Adrenal gland (tissue), 12 donors: ENCODE measurements around the gene CFAP221. TPM values are rescaled to one million over a fixed set of nuclear protein-coding genes. Genes with fewer than 3 reads are reported as not detected.
"Not testable (repeated sequence)": the region's sequence is repeated elsewhere in the genome, so short reads cannot be mapped to it uniquely, and the experiment has no call there.

Experiments used
- DNase-seq, 7 donors: peaks; one replicate each; pipeline ENCODE4 v3.0.0-alpha.2; 2019 to 2020
- H3K27ac ChIP-seq, 5 donors: fragments of 200-600 bp; sonication (generic) in 4 of 5; 1 replicate in 3 of 5; 2 replicates in 2 of 5; pipeline versions ENCODE4 v1.5.1 to v1.8.0; 2016 to 2020; ENCODE audit warnings: mild to moderate bottlenecking in 1 of 5
- H3K27me3 ChIP-seq: fragments of 200-600 bp; 2 replicates; pipeline ENCODE4 v1.8.0; 2021
- H3K36me3 ChIP-seq, 2 donors: fragments of 200-600 bp; replicated peaks in 1 of 2; 1 replicate in 1 of 2; 2 replicates in 1 of 2; pipeline versions ENCODE4 v1.5.1 to v1.8.0; 2018 to 2022
- H3K4me1 ChIP-seq, 2 donors: fragments of 200-600 bp; replicated peaks in 1 of 2; 1 replicate in 1 of 2; 2 replicates in 1 of 2; pipeline versions ENCODE4 v1.5.1 to v1.8.0; 2018 to 2021
- H3K4me3 ChIP-seq, 4 donors: fragments of 200-600 bp; sonication (generic) in 3 of 4; one replicate each; pipeline ENCODE4 v1.5.1; 2016 to 2018
- H3K9me3 ChIP-seq, 3 donors: fragments of 200-600 bp; sonication (generic) in 1 of 3; replicated peaks in 1 of 3; 1 replicate in 2 of 3; 2 replicates in 1 of 3; pipeline versions ENCODE4 v1.5.1 to v1.8.0; 2016 to 2021
- CTCF ChIP-seq, 6 experiments: fragments of 450-650 bp in 4 of 6; fragments of 200-600 bp in 2 of 6; sonication (generic) in 1 of 6; IDR thresholded peaks; 1 replicate in 5 of 6; 2 replicates in 1 of 6; pipeline versions ENCODE4 v1.5.1 to v1.8.0; 2016 to 2021; ENCODE audit warnings: antibody characterized with exemption in 6 of 6, mild to moderate bottlenecking in 2 of 6, moderate library complexity in 1 of 6
- POLR2A ChIP-seq, 2 donors: fragments of 450-650 bp; IDR thresholded peaks; one replicate each; pipeline ENCODE4 v1.6.1; 2017; ENCODE audit warnings: antibody characterized with exemption in 2 of 2, mild to moderate bottlenecking in 2 of 2, moderate library complexity in 1 of 2
- WGBS, 4 donors: extraction: QIAGEN DNeasy Blood & Tissue Kit in 2 of 4; methylation state at CpG; one replicate each; pipeline versions ENCODE4 v1.1.5 to v1.1.7; 2013 to 2017; 5-methylcytosine and 5-hydroxymethylcytosine counted together
- intact Hi-C, 2 donors: fragments of 100-400 bp; cut with DNase I; formaldehyde crosslinking; loops; one replicate each; pipeline versions ENCODE4 v1.14.1 to v1.15.0; 2022 to 2023
- polyA plus RNA-seq, 3 donors: library from polyadenylated mRNA; stranded (reverse); fragments of 200-250 nt in 2 of 3; fragments of 350-450 nt in 1 of 3; fragmentation: Illumina TruSeq in 1 of 3; extraction: RNeasy Lipid Tissue Mini Kit (QIAGEN cat#74804) in 1 of 3; gene quantifications; one replicate each; pipeline ENCODE4 v1.2.3, GENCODE V29; 2013 to 2014
- total RNA-seq, 9 donors: library from RNA; depleted of rRNA in 4 of 9; stranded (reverse); fragments of >200 nt in 4 of 9; fragments of 120-200 nt in 1 of 9; fragmentation: NEBNext Ultra II Directional in 1 of 9; extraction: Animal tissue kit (Norgen Biotek cat#: 25700) in 1 of 9; gene quantifications; one replicate each; pipeline versions ENCODE4 v1.1.0 to v1.2.4, GENCODE V29; 2013 to 2023
- donor health status: healthy with polysubstance abuse.
- donor health status: Bipolar disorder and iron deficiency.
- donor health status: DM: yes; HTN: yes; CAD: no.
- donor health status: DM: no; HTN: no; CAD: no.
- donor health status: DM: no; HTN: no; CAD: no.
- donor health status: DM: yes; HTN: yes; CAD: no.

Gene CFAP221
- total and polyA plus RNA-seq, 12 donors, result 1.1 to 14.0 (median 4.4) TPM

GRCh38 chr2:119616421-119616820, 72.2 kb downstream of the CFAP221 start:
- no peak for TF ChIP-seq CTCF (IDR thresholded peaks at IDR 0.05)
- TF ChIP-seq POLR2A (IDR thresholded peaks at IDR 0.05), result no peak
- Histone ChIP-seq H3K4me1 (no peaks in the 10 kb centered on the region), H3K9me3 (peaks cover 0 to 5% (median 0%) of the 10 kb centered on the region in 3 donors), H3K27me3 (no peaks in the 10 kb centered on the region), H3K27ac (no peak overlapping the region), H3K4me3 (no peak overlapping the region), H3K36me3 (no peaks in the 10 kb centered on the region)
- DNase-seq, result no peak
- WGBS, 4 donors, result 83 to 91% (median 88%) methylated on average over 6 of the region's 6 CpGs
- intact Hi-C loops, result no loop called here

GRCh38 chr2:119617455-119617854, 73.2 kb downstream of the CFAP221 start:
- intact Hi-C loops, result no loop called here
- no peaks in the 10 kb centered on the region for H3K36me3 ChIP-seq
- no peaks in the 10 kb centered on the region for H3K27me3 ChIP-seq
- WGBS, 4 donors, result 79 to 100% (median 91%) methylated on average over 2 of the region's 2 CpGs
- H3K27ac ChIP-seq, result no peak overlapping the region
- TF ChIP-seq CTCF (IDR thresholded peaks at IDR 0.05) (no peak), POLR2A (IDR thresholded peaks at IDR 0.05) (no peak)
- H3K4me1 ChIP-seq, result no peaks in the 10 kb centered on the region
- no peak for DNase-seq
- no peak overlapping the region for H3K4me3 ChIP-seq
- H3K9me3 ChIP-seq, result peaks cover 0 to 5% (median 0%) of the 10 kb centered on the region in 3 donors

- H3K9me3 ChIP-seq, H3K36me3 ChIP-seq, H3K27me3 ChIP-seq, H3K4me3 ChIP-seq, intact Hi-C loops, DNase-seq, H3K4me1 ChIP-seq, H3K27ac ChIP-seq: not testable (repeated sequence)
- 70 to 96% (median 83%) methylated on average over 2 to 7 of the region's 7 CpGs for WGBS, 4 donors
Measured at GRCh38 chr2:119618725-119619124, 74.5 kb downstream of the CFAP221 start.

- 40 to 56% (median 45%) methylated on average over 3 of the region's 3 CpGs for WGBS, 4 donors
- Histone ChIP-seq H3K4me3 (no peak overlapping the region), H3K27ac (peak overlapping the region in 3 of 5 donors; percentile 4 to 76 (median 75)), H3K9me3 (no peaks in the 10 kb centered on the region), H3K36me3 (no peaks in the 10 kb centered on the region), H3K27me3 (no peaks in the 10 kb centered on the region), H3K4me1 (no peaks in the 10 kb centered on the region)
- intact Hi-C loops, result no loop called here
- DNase-seq, result peak; percentile 33 to 76 (median 58)
- peak in 1 of 2 donors; percentile 10 for TF ChIP-seq POLR2A (IDR thresholded peaks at IDR 0.05)
- no peak for TF ChIP-seq CTCF (IDR thresholded peaks at IDR 0.05)
Measured at GRCh38 chr2:119625226-119625625, 81.0 kb downstream of the CFAP221 start.

GRCh38 chr2:119629323-119629825, 85.1 kb downstream of the CFAP221 start:
- H3K4me1 ChIP-seq, result no peaks in the 10 kb centered on the region
- intact Hi-C loops, result no loop called here
- no peaks in the 10 kb centered on the region for H3K36me3 ChIP-seq
- no peak for DNase-seq
- no peak overlapping the region for H3K4me3 ChIP-seq
- TF ChIP-seq POLR2A (IDR thresholded peaks at IDR 0.05), result no peak
- TF ChIP-seq CTCF (IDR thresholded peaks at IDR 0.05), result no peak
- H3K27me3 ChIP-seq, result no peaks in the 10 kb centered on the region
- no peak overlapping the region for H3K27ac ChIP-seq
- no peaks in the 10 kb centered on the region for H3K9me3 ChIP-seq
- 72 to 75% (median 74%) methylated on average over 3 to 5 of the region's 5 CpGs; no CpG with 5 or more reads in 1 of the 4 donors for WGBS, 4 donors
